Glomerular endothelial cell (primary cell): Measurements from ENCODE around the gene FAM120B. TPM values are rescaled to one million over a fixed set of nuclear protein-coding genes. Genes with fewer than 3 reads are reported as not detected.
"Not testable (repeated sequence)": the region's sequence is repeated elsewhere in the genome, so short reads cannot be mapped to it uniquely, and the experiment has no call there.

Experiments used
- DNase-seq: peaks from one replicate; pipeline ENCODE4 v3.0.0-alpha.2; 2011; ENCODE audit warnings: low read depth, low spot score; ENCODE audit errors: extremely low read depth
- total RNA-seq: library from RNA; depleted of rRNA; stranded (reverse); fragments of >200 nt; gene quantifications from 2 replicates; pipeline ENCODE4 v1.2.3, GENCODE V29; 2015

Gene FAM120B
- 25.1 and 33.8 TPM in 2 replicates for total RNA-seq

GRCh38 chr6:170306324-170307079 is at the start of gene FAM120B:
Gene FAM120B, plus strand, starts transcription at chr6:170306758. Its CDS starts 10,633 bp downstream, at chr6:170317391.
- DNase-seq, result peak; percentile 56

- DNase-seq, result no peak
Measured at GRCh38 chr6:170257376-170257775, 49.2 kb upstream of the FAM120B start.

- DNase-seq, result no peak
Measured at GRCh38 chr6:170258407-170258806, 48.2 kb upstream of the FAM120B start.

- DNase-seq, result no peak
Measured at GRCh38 chr6:170259278-170259677, 47.3 kb upstream of the FAM120B start.

- no peak for DNase-seq
Measured at GRCh38 chr6:170260686-170261085, 45.9 kb upstream of the FAM120B start.

DNA sequence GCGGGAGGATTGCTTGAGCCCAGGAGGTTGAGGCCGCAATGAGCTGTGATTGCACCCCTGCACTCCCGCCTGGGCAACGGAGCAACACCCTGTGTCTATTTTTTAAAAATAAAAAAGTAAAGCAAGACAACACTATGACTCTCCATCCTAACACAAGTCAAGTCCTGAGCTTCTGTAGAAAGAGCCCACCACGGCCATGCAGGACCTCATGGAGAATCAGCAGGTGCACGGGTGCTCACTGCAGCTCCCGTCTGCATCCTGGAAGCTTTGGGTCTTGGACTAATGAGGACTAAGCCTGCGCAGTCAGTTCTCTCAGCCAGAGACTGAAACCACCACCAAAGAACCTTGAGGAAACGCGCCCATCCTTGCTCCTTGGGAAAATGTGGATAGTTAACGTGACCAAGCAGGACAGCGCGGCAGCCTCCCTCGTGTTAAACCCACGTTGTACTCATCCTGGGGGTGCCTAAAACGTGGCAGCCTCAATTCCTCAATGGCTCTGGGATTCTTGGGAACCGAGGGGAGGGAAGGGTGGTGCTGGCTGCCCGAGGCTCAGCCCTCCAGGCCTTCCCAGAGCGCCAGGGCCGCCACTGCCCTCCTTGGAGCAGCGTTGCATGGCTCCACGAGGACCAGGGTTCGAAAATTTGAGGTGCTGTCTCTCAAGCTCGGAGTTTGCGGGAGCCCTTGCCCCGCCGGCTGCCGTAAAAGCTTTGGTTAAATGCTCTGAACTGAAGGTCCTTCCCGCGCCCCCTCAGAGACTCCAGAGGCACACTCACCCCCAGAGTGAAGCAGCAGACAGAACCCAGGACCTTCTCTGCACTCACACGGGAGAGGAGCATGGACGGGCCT is 44.7 kb upstream of the FAM120B start:
- no peak for DNase-seq

DNA sequence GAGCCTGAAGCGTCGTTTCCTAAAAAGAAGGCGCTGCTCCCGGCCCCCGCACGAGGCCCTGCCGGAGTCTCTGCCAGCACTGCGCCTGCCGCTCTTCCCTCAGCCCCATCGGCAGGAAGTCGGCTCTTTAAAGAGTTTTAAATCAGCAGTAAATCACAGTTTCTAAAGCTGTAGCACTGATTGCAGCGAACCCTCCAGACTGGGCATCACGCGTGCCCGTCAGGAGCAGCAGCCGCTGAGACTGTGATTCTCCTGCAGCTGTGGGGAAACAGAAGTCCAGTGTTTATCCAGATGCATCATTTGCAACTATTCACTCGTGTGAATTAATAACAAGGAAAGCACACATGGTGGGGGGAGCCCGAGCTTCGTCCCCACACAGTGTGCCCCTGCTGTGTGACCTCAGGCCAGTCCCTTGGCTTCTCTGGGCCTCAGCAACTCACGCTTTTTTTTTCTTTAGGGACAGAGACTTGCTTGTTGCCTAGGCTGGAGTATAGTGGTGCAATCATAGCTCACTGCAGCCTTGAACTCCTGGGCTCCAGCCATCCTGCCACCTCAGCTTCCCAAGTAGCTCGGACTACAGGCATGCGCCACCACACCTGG is 44.0 kb upstream of the FAM120B start:
- DNase-seq, result no peak

GRCh38 chr6:170263410-170263809 is 43.1 kb upstream of the FAM120B start:
- no peak for DNase-seq

GRCh38 chr6:170264086-170264485 is 42.5 kb upstream of the FAM120B start:
- DNase-seq, result no peak

- DNase-seq, result not testable (repeated sequence)
Measured at GRCh38 chr6:170264644-170265043, 41.9 kb upstream of the FAM120B start.

GRCh38 chr6:170265655-170266054 is 40.9 kb upstream of the FAM120B start:
- DNase-seq, result no peak

DNA sequence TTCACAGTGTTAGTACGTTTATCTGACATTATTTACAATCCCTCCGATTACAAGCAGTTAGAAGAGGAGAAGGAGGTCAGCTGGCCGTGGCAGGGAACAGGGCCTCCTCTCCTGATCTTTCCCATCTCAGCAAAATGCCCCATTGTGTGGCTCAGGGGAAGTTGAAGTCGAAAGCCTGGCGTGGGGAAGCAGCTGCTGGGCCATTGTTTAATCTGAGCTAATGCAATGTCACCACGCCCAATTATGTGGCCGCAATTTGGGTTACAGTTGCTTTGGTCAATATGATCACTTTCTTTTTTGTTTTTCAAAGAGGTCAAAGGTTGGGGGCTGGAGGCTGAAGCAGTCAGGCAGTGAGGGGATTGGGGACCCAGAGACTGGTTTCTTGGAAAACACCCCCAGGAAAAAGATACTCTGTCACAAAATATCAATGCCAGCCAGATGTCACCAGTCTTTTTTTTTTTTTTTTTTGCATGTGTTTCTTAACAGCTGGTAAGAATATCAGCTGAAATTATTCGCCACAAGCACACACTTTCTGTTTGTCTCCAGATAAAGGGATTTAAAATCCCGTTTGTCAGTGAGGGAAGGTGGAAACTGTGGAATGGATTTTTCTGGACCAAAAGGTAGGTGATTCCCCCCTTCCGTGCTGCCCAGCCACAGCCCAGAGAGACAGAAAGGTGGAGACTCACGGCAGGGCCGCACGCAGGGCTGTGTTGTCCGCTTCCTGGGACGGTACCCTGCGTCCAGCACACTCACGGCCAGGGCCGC is 40.3 kb upstream of the FAM120B start:
- DNase-seq, result no peak

DNA sequence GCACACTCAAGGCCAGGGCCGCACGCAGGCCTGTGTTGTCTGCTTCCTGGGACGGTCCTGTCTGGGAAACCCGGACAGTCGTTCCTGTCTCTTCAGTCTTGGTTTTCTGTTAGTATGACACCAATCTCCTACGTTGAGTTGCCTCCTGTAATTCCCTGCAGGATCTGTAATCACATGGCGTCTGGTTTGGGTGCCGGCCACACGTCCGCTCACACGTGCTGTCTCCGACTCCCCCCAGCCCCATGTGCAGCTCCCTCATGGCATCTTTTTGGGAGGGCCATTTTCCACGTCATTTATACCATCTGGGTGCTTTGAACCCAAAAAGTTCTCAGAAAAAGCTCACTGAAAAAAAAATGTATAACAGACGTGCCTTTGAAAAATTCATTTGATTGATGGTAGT is 38.9 kb upstream of the FAM120B start:
- DNase-seq, result no peak

DNA sequence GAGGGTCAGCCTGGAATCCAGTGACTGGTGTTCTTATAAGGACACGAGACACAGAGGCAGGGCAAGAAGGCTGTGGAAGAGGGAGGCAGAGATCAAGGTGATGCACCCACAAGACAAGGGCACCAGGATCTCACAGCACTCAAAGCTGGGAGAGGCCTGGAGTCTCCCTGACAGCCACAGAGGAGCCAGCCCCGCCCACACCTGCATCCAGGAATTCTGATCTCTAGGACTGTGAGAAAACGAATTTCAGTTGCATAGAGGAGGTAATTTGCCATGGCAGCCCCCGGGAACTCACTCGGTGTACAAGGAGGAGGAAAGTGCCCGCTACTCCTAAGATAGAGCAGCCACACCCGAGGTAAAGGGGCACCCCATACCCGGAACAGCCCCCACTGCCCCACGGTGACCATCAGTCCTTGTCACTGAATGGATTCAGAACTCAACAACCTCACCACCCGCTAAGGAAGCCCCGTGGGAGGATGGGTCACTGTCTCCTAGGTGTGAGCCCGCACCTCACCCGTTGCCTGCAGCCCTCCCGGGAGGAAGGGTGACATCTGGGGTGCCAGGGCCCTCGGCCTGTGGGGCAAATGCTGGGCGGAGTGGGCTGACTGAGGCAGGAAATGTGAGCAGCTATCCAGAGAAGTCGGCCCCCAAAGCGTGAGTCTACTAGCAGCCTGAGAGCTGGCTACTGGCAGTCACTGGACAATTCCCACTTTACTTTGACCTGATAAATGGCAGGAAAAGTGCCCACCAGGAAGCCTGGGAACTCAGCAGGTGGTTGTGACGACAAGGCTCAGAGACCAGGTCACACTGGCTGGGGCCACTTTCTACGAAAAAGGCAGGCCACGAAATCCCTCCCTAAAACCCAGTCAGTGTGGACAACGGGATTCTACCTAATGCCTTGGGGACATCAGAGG is 38.1 kb upstream of the FAM120B start:
- DNase-seq, result no peak

- DNase-seq, result no peak
Measured at GRCh38 chr6:170269151-170269845, 37.3 kb upstream of the FAM120B start.

GRCh38 chr6:170269846-170270541 is 36.6 kb upstream of the FAM120B start:
- DNase-seq, result no peak

DNA sequence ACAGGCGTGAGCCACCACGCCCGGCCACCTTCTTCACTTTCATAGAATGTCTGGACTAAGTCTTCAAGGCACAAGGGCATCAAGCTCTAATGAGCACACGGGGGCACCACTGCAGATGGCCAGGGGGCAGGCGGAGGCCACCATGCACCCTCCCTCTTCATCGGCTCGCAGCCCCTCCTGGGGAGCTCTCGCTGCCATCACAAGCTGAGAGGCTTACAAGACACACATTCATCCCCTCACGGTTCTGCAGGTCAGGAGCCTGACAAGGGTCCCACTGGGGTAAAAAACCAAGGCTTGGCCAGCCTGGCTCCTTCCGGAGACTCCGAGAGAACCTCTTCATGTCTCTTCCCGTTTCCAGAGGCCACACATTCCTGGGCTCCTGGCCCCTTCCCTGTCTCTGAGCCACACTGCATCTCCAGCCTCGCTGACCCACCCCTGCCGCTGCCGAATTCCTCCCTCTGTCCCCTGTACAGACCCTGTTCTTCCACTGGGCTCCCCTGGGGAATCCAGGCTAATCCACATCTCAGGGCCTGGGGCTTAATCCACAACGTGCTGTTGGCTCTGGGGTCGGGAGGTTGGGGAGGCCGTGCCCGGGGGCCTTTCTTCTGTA is 35.5 kb upstream of the FAM120B start:
- no peak for DNase-seq

DNA sequence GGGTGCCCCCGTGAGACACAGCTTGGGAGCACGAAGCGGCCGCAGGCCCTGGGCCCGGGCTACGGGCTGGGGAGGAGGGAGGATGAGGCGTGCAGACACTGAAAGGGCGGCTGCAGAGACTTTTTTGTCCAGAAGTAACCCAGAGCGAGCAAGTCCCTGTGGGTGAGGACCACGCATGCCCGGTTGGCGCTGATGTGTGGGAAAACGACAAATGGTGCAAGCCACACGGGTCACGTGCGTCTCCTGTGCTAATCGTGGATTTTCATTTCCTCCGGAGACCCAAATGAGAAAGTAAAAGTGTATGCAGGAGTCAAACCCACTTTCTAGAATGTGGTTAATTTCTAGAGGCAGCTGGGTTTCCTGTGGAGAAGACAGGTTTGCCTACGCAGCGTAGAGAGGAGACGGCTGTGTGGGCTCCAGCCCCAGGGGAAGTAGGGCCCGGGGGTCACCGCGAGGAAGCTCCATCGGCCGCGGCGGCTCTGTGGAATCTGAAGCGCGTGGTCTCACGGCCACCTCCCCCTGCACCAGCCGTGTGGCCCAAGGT is 34.7 kb upstream of the FAM120B start:
- DNase-seq, result no peak
